GM19468 (cell line): Measurements from ENCODE around the gene CYTH4.

Source experiments
- ATAC-seq: cut with Tn5 transposase; IDR thresholded peaks from one replicate; pipeline ENCODE4 v1.9.1; 2021; ENCODE audit warnings: mild to moderate bottlenecking, moderate library complexity, moderate number of reproducible peaks; ENCODE audit not compliant: unreplicated experiment; ENCODE audit errors: extremely low read depth

The CYTH4 gene

DNA sequence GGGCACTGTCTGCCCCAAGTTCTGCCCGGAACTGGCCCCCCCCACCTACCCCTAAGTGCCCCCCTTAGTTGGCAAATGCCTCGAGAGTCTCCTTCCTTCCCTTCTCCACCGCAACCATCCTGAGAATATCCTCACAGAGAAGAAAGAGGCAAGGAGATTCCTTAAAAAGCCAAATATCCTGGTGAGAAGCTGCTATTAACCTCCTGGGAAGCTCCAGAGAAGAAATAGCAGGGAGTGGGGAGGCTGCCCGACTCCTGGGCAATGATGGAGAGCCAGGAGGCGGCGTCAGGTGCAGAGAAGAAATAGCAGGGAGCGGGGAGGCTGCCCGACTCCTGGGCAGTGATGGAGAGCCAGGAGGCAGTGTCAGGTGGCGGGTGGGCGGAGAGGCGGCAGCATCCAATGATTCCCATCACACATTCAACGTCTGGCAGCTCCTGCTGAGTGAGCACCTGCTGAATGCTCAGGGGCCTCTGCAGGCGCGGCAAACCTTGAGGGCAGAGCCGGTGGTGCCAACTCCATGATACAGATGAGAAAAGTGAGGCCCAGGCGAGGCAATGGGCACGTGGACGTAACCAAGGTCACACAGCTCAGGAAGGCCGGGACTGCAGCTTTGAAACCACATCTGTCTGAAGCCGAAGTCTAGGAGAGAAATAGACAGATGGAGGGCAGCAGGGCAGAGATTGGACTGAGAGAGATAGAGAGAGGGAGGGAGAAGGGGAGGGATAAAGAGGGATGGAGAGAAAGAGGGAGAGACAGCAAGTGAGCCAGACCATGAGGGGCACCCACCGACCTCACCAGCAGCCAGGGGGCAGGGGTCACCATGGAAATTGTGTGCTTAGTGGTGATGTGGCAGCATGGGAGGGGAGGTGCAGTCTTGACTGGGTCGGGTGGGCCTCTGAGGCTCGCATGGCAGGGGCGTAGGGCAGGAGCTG is 58.3 kb downstream of the CYTH4 start:
- ATAC-seq: no peak

DNA sequence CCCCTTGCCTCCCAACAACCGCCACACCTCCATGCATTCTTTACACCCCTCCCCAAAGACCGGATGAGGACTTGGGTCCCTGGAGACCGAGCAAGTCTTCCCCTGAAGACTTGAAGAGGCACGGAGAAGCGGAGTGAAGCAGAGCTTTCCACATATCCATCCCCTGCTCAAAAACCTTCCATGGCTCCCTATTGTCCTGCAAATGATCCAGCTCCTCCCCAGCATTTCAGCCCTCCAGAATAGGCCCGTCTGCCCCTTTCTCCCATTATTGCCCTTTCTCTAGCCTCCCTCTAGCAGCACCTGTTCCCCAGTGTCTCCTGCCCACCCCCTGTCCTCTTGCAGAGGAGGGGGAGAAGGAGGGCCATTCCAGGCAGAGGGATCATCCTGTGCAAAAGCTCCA is 59.8 kb downstream of the CYTH4 start:
- no peak for ATAC-seq

DNA sequence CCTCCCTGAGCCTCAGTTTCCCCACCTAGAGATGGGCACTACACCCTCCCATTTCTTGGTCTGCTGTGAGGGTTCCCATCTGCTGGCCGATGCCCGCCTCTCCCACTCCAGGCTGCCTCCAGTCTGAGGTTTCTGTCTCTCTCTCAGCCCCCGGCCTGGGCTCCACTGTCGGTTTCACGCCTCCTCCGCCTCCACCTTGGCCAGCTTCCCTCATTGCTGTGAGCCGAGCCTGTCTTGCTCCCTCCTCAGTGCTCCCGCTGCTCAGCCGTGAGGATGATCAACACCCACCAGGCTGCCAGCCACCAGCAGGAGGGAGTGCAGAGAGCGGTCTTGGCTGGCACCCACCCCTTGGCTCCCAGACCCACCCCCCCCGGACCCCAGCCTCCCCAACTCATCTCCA is 61.0 kb downstream of the CYTH4 start:
- no peak for ATAC-seq

DNA sequence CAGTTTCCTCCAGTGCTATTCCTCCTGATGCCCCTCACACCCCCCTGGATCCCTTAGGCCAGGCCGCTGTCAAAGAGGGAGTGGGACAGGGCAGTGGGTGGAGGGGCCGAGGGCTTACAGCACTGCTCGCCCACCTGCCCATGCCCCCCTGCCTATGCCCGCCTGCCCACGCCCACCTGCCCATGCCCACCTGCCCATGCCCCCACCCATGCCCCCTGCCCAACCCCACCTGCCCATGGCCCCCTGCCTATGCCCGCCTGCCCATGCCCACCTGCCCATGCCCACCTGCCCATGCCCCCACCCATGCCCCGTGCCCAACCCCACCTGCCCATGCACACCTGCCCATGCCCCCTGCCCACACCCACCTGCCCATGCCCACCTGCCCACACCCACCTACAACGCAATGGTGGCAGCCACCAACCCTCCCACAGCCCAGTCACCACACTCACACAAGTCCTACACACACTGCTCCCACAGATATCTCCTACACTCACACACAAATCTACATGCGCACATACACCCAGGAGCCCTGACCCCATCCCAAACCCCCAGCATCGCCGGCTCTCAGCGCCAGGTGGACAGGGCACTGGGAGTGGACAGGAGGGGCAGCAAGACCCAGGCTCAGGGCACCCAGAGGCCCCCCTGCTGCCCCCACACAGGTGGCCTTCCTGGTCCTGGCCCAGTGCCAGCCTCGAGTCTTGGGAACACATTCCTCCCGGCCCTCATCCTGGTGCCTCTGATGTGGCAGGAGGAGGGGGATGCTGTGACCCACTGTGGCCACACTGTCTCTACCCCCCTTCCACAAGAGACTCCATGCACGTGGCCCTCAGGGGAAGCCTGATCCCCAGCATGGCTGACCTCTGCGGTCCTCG is 61.8 kb downstream of the CYTH4 start:
- no peak for ATAC-seq

DNA sequence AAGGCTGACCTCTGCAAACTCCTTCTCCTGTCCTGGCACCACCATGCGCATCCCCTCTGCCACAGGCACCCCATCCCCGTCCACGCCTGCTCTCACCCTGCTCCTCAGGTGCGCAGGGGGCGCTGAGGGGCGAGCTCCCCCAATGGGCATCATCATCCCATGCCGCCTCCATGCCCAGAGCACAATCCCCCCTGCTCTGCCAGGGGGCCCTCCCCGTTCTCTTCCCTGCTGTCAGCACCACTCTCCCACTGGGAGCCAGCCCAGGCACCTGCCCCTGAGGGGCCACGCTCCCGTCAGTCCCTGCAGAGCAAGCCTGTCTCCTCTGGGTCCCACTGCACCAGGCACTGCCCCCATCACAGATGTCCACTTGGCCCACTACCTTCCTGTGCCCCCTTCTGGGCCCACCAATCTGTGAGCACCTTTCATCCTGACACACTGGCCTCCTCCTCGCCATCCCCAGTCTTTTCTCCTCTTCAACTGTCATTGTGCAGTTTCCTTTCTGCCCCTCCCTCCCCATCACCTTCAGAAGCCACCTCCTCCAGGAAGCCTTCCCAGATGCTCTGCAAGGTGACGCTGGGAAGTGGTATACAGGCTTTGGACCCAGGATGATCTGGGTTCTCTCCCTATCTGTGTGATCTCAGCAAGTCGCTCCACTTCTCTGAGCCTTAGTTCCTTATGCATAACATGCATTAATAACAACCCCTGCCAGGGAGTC is 62.6 kb downstream of the CYTH4 start:
- no peak for ATAC-seq

DNA sequence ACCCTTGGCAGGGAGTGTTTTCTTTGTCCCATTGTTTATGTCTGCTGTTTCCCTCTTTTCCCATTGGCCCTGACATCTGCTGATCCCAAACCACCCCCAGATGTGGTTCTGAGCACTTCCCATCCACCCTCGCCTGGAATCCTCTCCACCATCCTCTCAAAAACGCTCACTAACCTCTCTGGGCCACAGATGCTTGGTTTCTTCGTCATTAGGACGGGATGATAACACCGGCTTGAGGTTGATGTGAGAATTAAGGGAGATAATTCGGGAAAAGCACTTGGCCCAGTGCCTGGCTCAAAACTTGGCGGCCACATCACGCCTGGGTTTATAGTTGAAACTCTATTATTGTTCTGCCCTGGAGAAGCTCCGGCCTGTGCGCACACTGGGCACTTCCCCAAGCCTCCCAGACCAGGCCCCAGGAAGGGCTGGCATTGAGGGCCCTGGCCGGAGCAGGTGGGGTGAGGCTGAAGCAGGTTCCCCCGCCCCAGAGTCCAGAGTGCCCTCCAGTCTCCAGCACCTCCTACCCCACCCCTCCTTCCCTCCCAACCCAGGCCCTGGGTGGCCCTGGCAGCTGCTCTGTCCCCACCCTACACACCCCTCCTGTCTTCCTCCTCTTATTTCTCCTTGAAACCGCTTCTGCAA is 63.7 kb downstream of the CYTH4 start:
- ATAC-seq: no peak

DNA sequence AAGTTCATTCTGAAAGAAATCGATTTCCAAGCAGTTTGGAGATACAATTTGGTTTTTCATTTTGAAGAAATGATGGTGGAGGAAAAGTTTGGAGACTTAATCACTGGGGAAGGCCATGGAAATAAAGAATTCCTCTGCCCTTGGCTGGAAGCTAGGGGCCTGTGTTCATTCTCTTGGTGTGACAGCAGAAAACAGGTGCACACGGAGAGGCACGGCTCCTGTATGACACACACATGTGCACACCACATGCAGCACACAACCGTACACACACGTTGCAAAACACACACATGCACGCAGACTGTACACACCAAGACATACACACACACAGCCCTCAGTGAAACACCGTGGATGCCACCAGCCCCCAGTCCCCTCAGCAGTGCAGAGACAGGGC is 64.2 kb downstream of the CYTH4 start:
- no peak for ATAC-seq

DNA sequence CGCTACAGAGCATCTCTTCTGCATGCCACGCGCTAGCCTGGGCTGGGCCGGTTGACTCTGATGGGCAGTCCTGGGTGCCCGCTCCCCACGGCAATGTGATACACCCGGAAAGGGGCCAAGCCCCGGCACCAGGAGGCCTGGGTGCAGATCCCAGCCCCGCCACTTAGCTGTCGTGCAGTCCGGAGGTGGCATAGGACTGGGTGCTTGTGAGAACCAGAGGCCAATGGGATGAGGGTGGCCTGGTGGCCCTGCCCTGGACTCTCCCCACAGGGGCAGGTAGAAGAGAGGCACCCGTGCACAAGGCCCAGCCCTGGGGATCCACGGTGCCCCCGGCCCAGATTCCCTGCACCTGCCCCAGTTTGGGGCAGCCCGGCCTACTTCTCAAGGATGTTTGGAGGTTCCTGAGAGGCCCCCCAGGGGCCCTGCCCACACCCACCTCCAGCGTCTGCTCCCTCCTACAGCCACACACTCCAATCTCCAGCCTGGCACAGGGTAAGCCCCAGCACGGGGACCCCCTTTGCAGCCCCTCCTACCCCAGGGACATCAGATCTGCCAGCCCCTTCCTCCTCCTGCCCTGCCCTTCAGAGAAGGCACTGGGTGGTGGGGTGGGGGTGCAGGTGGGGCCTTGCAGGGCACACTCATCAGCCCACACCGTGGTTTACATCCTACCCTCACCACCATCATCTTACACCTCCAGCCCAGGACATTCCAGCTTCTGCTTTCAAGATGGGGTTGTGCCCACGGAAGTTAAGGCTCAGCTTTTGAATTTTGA is 66.9 kb downstream of the CYTH4 start:
- ATAC-seq: no peak

DNA sequence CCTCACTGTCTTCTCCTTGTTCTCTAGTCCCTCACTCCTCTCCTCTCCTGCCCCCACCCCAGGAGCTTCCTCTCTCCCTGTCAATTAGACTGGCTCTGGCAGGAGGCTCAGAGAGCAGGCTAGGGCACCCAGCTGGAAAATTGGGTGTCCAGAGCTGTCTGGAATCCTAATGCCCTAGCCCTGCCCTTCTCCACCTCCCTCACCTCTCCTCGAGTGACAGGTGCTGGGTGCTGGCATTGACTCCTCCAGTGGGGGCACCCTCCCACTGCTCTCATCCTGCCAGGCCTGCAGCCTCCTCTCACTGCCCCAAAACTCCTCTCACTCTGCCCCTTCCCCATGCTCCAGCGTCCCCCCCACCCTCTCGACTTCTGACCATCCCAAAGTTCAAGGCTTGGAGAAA is 68.9 kb downstream of the CYTH4 start:
- ATAC-seq: no peak

DNA sequence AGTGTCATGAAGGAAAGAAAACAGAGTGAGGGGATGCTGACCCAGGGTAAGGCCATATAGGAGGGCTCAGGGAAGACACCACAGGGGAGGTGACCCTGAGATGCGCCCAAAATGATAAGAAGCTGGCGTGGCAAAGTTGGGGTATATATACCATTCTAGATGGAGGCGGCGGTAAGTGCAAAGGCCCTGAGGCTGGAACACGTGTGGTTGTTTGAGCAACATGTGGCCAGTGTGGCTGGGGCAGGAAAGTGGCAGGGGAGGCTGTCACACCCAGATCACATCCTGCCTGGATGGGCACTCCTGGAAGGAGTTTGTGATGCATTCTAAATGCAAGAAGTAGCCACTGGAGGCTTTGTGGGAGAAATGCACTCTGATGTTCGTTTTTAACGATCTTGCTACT is 70.2 kb downstream of the CYTH4 start:
- ATAC-seq: no peak

DNA sequence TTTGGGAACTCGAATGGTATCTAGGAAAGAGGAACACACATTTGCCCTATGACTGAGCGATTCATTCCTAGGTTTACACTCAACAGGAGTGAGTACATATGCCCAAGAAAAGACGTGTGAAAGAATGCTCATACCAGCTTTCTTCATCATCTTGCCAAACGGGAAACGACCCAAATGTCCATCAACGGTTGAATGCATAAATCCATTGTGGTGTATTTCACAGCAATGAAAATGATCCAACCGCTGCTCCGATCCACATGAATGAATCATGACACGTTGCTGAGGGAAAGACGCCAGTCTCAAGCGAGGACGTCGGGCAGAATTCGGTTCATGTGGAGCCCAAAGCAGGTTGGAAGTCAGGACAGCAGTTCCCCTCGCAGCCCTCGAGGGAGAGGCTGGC is 71.5 kb downstream of the CYTH4 start:
- no peak for ATAC-seq

DNA sequence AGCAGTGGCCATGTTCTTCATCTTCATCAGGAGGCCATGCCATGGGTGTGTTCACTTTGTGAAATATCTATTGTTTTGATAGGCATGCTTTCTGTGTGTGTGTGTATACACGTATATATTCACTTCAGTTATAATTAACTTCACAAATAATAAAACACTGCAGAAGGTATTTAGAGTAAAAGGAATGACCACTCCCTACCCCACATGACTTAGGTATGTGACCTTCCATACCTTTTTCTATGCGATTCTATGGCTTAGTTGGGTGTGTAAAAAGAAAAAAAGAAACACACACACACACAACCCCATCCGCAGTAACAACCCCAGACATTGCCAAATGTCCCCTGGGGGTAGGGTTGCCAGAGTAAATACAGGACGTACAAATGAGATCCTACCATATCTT is 72.0 kb downstream of the CYTH4 start:
- ATAC-seq: no peak

DNA sequence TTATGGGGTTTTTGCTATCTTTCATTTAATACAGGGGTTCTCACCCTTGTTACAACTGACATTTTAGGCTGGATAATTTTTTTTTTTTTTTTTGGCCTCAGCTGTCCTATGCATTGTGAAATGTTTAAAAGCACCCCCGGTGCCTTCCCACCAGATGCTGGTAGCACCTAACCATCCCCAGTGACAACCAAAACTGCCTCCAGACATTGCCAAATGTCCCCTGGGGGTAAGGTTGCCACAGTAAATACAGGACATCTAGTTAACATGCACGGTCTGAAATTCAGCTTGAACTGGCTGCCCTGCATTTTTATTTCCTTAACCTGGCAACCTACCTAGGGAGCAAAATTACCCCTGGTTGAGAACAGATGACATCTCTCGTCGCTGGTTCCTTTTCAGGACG is 72.4 kb downstream of the CYTH4 start:
- ATAC-seq: no peak

DNA sequence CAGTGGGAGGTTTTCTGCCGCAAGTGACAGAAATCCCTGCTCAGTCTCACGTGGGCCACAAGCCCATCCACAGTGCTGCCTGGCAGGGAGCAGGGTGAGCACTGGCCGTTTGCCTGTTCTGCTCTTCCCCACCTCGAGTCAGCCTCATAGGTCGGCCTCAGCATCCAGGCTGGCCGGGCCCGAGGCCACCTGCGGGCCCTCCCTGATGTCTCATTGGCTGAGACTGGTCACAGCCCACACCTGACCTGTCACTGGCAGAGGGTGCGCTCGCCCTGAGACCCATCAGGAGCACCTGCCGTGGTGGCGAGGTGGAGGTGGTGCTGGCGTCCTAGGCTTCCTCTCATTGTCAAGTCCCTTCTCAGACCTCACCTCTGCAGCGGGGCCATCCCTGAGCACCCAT is 72.9 kb downstream of the CYTH4 start:
- ATAC-seq: no peak

DNA sequence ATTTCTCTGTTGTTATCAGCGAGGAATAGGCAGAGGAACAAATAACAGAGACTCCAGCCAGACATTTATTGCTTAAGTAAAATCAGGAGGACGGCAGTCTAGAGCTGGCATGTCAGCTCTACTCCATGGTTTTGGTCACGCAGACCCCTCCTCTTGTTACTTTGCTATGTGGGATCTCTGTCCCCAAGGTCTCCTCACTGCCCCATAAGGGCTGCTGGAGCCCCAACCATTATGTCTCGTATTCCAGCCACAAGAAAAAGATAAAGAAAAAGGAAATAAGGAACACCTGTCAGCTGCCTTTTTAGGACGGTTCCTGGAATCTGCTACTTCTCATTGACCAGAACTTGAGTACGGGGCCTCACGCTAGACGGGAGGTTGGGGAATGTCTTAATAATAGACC is 74.6 kb downstream of the CYTH4 start:
- ATAC-seq: no peak

DNA sequence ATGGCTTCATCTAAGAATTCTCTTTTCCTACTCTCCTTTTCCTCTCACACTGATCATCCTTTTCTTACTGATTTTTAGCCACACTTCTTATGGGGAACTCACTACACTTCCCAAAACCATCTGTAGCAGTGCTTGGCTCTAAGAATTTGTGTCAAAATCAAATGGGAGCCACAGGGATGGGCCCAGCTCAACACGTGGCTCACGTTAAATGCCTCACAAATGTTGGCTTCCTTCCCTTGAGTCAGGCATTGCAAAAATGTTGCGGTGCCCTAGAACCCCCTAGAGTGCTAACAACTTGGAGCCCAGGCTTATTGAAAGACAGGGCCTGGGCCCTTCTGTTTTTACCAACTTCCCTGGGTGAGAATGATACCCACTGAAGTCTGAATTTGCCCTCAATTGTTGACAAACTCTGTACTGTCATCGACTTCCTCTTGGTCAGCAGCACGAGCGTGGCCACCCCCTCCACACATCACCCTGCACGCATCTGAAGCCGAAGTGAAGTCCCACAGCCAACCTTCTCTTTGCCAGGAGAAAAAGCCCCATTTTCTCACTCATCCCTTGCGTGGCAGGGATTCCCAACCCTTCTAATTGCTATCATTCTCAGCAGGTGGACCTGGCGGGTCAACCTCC is 75.3 kb downstream of the CYTH4 start:
- no peak for ATAC-seq

DNA sequence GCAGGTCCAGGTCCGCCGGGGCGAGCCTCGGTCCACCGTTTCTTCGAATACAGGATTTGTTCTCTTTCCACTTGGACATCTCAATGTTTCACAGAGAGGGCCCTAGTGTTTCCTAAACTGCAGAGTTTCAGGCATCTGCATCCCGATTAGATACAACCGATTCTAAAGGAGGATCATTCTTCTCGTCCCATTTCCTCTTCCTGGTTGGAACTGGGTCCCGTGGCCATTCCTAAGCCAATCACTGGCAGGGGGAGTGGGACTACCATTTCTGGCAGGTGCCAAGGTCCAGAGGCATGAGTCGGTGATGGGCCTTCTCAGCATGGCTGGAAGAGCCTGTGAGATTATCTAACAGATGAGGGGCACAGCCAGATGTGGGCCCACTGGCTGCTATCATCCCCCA is 76.1 kb downstream of the CYTH4 start:
- no peak for ATAC-seq

DNA sequence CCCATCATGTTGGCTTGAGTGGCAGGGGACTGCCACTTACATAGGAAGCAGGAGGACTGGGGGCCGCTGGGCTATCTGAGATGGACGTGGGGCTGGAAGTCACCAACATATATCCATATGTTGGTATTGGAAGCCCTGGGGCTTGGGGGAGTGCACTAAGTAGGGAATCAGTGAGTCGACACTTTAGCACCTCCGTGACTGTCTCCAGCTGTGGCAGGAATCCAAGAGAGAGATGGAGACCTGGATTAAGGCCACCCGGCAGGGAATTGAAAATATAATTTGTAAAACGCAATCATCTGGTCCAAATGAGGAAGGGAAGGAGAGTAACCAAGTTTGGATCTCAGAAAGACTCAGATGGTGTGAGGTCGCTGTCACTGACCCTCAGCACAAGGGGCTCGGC is 76.6 kb downstream of the CYTH4 start:
- ATAC-seq: no peak

DNA sequence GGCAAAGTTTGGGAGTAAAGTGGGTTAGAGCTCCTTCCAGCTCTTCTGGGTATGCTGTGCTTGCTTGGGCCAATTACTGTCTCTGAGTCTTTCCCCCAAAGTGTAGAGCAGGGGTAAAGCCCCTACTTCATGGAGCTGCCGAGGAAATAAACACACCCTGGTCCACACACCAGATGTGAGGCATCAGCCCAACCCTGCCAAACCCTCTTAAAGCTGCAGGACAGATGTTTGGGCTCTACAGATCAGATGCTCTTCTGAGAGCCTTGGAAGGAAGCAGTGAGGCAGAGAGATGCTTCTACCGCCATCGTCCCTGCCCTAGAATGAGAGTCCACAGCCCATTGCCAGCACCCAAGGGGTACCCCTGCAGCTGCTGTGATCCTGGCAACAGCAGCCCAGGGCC is 80.3 kb downstream of the CYTH4 start:
- ATAC-seq: no peak
